ENCODE measurements around the gene KRTAP4-5. TPM values are rescaled to one million over a fixed set of nuclear protein-coding genes. Genes with fewer than 3 reads are reported as not detected.
"Not testable (repeated sequence)": the region's sequence is repeated elsewhere in the genome, so short reads cannot be mapped to it uniquely, and the experiment has no call there.

KRTAP4-5 gene
- total RNA-seq, 1 donor from 2014 or later: not detected

DNA sequence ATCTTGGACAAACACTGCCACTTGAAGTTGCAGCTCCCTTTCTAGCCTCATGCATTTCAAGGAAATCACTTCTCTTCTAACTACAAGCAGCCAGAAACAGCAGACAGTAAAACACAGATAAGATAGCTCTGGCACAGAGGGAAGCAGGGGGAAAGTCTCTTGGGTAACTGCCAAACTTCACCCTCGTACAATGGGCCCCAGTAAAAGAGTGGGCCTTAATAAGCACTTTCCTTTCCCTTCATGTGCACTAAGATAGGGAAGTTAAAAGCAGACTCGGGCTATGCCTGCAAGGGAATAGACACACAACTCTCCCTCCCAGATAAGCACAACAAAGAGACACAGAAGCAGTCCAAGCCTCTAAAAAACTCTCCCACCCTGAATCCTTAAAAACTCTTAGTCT lies 4.2 kb upstream of the KRTAP4-5 start:
- TF ChIP-seq CTCF (IDR thresholded peaks at IDR 0.05): no peak
- Histone ChIP-seq H3K36me3 (no peaks in the 10 kb centered on the region), H3K4me3 (no peak overlapping the region), H3K27me3 (ENCODE audit: low read depth) (peaks cover 12% of the 10 kb centered on the region), H3K4me1 (no peaks in the 10 kb centered on the region), H3K27ac (no peak overlapping the region), H3K9me3 (no peaks in the 10 kb centered on the region)
- intact Hi-C loops (cut with DNase I): no loop called here
- ATAC-seq (no peak), DNase-seq (no peak)

GRCh38 chr17:41151525-41151924 lies 1.9 kb upstream of the KRTAP4-5 start:
- Histone ChIP-seq H3K27me3 (ENCODE audit: low read depth) (peaks cover 7% of the 10 kb centered on the region), H3K27ac (no peak overlapping the region), H3K9me3 (no peaks in the 10 kb centered on the region), H3K4me3 (no peak overlapping the region), H3K4me1 (no peaks in the 10 kb centered on the region), H3K36me3 (no peaks in the 10 kb centered on the region)
- ATAC-seq (no peak), DNase-seq (no peak)
- no peak for TF ChIP-seq CTCF (IDR thresholded peaks at IDR 0.05)
- intact Hi-C loops (cut with DNase I): no loop called here

- intact Hi-C loops (cut with DNase I): no loop called here
- no peaks in the 10 kb centered on the region for H3K4me1 ChIP-seq
- no peak for DNase-seq
- H3K4me3 ChIP-seq: no peak overlapping the region
- H3K27ac ChIP-seq: no peak overlapping the region
- H3K27me3 ChIP-seq (ENCODE audit: low read depth): peaks cover 4% of the 10 kb centered on the region
- TF ChIP-seq CTCF (IDR thresholded peaks at IDR 0.05): no peak
- no peaks in the 10 kb centered on the region for H3K9me3 ChIP-seq
- no peak for ATAC-seq
- no peaks in the 10 kb centered on the region for H3K36me3 ChIP-seq
Observed at GRCh38 chr17:41150026-41150425, 401 bp upstream of the KRTAP4-5 start.

DNA sequence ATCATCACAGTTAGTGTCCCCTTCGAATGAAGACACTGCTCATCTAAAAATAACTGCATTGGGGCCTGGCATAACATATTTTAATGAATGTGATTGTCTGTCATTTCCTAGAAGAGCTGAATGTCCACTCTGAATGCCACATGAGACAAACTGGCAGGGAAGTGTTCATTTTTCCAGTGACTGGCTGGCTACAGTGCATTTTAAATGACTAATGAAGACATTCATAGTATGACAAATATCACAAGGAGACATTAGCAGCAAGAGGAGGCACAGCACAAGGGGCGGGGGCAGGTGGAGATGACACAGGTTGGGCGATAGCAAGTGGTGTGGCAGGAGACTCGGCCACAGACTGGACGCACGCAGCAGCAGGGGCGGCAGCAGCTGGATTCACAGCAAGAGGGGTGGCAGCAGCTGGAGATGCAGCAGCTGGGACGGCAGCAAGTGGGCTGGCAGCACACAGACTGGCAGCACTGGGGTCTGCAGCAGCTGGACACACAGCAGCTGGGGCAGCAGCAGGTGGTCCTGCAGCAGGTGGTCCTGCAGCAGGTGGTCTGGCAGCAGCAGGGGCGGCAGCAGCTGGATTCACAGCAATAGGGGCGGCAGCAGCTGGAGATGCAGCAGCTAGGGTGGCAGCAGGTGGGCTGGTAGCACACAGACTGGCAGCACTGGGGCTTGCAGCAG lies 514 bp downstream of the KRTAP4-5 start:
- H3K27ac ChIP-seq; ATAC-seq; H3K4me1 ChIP-seq; H3K36me3 ChIP-seq; H3K4me3 ChIP-seq; H3K27me3 ChIP-seq (ENCODE audit: low read depth); intact Hi-C loops (cut with DNase I); DNase-seq; H3K9me3 ChIP-seq: not testable (repeated sequence)

- TF ChIP-seq CTCF (IDR thresholded peaks at IDR 0.05): no peak
- intact Hi-C loops (cut with DNase I): no loop called here
Observed at GRCh38 chr17:41147531-41148204, 2.0 kb downstream of the KRTAP4-5 start.

GRCh38 chr17:41145261-41145660 lies 4.4 kb downstream of the KRTAP4-5 start:
- no peak overlapping the region for H3K27ac ChIP-seq
- intact Hi-C loops (cut with DNase I): no loop called here
- ATAC-seq (no peak), DNase-seq (no peak)
- H3K4me1 ChIP-seq: no peaks in the 10 kb centered on the region
- peaks cover 14% of the 10 kb centered on the region for H3K9me3 ChIP-seq
- no peak for TF ChIP-seq CTCF (IDR thresholded peaks at IDR 0.05)
- H3K4me3 ChIP-seq: no peak overlapping the region
- H3K36me3 ChIP-seq: no peaks in the 10 kb centered on the region
- no peaks in the 10 kb centered on the region for H3K27me3 ChIP-seq (ENCODE audit: low read depth)

More at GRCh38 chr17:41147531-41148204, 2.0 kb downstream of the KRTAP4-5 start:
- Histone ChIP-seq H3K27ac (no peak overlapping the region), H3K4me1 (no peaks in the 10 kb centered on the region), H3K4me3 (no peak overlapping the region), H3K27me3 (ENCODE audit: low read depth) (no peaks in the 10 kb centered on the region), H3K9me3 (peaks cover 14% of the 10 kb centered on the region), H3K36me3 (no peaks in the 10 kb centered on the region)
- no peak for ATAC-seq
- DNase-seq: no peak
